Measurements from ENCODE around the gene OR6C2.

DNA sequence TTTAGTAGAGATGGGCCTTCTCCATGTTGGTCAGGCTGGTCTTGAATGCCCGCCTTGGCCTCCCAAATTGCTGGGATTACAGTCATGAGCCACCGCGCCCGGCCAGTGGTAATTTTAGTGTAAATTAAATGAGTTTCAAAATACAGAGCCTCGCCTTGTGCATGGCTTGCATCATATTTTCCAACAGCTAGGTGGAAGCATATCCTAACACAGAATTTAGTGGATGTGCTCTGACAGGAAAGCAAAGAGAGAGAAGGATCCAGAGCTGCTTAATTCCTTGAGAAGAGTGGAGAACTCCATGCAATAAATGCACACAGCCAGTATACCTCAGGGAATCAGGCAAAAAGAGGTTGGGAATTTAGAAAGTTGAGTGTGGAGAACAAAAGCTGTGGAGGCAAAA lies 2.5 kb downstream of the OR6C2 start:
- TF ChIP-seq, protein P1, sequence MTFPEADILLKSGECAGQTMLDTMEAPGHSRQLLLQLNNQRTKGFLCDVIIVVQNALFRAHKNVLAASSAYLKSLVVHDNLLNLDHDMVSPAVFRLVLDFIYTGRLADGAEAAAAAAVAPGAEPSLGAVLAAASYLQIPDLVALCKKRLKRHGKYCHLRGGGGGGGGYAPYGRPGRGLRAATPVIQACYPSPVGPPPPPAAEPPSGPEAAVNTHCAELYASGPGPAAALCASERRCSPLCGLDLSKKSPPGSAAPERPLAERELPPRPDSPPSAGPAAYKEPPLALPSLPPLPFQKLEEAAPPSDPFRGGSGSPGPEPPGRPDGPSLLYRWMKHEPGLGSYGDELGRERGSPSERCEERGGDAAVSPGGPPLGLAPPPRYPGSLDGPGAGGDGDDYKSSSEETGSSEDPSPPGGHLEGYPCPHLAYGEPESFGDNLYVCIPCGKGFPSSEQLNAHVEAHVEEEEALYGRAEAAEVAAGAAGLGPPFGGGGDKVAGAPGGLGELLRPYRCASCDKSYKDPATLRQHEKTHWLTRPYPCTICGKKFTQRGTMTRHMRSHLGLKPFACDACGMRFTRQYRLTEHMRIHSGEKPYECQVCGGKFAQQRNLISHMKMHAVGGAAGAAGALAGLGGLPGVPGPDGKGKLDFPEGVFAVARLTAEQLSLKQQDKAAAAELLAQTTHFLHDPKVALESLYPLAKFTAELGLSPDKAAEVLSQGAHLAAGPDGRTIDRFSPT (tag by site-specific recombination; IDR thresholded peaks at IDR 0.05) = no peak
- TF ChIP-seq, protein P2, sequence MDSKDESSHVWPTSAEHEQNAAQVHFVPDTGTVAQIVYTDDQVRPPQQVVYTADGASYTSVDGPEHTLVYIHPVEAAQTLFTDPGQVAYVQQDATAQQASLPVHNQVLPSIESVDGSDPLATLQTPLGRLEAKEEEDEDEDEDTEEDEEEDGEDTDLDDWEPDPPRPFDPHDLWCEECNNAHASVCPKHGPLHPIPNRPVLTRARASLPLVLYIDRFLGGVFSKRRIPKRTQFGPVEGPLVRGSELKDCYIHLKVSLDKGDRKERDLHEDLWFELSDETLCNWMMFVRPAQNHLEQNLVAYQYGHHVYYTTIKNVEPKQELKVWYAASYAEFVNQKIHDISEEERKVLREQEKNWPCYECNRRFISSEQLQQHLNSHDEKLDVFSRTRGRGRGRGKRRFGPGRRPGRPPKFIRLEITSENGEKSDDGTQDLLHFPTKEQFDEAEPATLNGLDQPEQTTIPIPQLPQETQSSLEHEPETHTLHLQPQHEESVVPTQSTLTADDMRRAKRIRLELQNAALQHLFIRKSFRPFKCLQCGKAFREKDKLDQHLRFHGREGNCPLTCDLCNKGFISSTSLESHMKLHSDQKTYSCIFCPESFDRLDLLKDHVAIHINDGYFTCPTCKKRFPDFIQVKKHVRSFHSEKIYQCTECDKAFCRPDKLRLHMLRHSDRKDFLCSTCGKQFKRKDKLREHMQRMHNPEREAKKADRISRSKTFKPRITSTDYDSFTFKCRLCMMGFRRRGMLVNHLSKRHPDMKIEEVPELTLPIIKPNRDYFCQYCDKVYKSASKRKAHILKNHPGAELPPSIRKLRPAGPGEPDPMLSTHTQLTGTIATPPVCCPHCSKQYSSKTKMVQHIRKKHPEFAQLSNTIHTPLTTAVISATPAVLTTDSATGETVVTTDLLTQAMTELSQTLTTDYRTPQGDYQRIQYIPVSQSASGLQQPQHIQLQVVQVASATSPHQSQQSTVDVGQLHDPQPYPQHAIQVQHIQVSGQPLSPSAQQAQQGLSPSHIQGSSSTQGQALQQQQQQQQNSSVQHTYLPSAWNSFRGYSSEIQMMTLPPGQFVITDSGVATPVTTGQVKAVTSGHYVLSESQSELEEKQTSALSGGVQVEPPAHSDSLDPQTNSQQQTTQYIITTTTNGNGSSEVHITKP (tag by site-specific recombination; IDR thresholded peaks at IDR 0.05) = no peak
- TF ChIP-seq, protein P3, sequence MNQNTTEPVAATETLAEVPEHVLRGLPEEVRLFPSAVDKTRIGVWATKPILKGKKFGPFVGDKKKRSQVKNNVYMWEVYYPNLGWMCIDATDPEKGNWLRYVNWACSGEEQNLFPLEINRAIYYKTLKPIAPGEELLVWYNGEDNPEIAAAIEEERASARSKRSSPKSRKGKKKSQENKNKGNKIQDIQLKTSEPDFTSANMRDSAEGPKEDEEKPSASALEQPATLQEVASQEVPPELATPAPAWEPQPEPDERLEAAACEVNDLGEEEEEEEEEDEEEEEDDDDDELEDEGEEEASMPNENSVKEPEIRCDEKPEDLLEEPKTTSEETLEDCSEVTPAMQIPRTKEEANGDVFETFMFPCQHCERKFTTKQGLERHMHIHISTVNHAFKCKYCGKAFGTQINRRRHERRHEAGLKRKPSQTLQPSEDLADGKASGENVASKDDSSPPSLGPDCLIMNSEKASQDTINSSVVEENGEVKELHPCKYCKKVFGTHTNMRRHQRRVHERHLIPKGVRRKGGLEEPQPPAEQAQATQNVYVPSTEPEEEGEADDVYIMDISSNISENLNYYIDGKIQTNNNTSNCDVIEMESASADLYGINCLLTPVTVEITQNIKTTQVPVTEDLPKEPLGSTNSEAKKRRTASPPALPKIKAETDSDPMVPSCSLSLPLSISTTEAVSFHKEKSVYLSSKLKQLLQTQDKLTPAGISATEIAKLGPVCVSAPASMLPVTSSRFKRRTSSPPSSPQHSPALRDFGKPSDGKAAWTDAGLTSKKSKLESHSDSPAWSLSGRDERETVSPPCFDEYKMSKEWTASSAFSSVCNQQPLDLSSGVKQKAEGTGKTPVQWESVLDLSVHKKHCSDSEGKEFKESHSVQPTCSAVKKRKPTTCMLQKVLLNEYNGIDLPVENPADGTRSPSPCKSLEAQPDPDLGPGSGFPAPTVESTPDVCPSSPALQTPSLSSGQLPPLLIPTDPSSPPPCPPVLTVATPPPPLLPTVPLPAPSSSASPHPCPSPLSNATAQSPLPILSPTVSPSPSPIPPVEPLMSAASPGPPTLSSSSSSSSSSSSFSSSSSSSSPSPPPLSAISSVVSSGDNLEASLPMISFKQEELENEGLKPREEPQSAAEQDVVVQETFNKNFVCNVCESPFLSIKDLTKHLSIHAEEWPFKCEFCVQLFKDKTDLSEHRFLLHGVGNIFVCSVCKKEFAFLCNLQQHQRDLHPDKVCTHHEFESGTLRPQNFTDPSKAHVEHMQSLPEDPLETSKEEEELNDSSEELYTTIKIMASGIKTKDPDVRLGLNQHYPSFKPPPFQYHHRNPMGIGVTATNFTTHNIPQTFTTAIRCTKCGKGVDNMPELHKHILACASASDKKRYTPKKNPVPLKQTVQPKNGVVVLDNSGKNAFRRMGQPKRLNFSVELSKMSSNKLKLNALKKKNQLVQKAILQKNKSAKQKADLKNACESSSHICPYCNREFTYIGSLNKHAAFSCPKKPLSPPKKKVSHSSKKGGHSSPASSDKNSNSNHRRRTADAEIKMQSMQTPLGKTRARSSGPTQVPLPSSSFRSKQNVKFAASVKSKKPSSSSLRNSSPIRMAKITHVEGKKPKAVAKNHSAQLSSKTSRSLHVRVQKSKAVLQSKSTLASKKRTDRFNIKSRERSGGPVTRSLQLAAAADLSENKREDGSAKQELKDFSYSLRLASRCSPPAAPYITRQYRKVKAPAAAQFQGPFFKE (tag by site-specific recombination; IDR thresholded peaks at IDR 0.05; ENCODE audit: borderline replicate concordance) = no peak
- TF ChIP-seq, protein P4, sequence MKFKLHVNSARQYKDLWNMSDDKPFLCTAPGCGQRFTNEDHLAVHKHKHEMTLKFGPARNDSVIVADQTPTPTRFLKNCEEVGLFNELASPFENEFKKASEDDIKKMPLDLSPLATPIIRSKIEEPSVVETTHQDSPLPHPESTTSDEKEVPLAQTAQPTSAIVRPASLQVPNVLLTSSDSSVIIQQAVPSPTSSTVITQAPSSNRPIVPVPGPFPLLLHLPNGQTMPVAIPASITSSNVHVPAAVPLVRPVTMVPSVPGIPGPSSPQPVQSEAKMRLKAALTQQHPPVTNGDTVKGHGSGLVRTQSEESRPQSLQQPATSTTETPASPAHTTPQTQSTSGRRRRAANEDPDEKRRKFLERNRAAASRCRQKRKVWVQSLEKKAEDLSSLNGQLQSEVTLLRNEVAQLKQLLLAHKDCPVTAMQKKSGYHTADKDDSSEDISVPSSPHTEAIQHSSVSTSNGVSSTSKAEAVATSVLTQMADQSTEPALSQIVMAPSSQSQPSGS (tag by site-specific recombination; IDR thresholded peaks at IDR 0.05; ENCODE audit: low read depth) = no peak

Measured in HEK293 (cell line).